Measurements from ENCODE around the gene KRTAP3-3.

DNA sequence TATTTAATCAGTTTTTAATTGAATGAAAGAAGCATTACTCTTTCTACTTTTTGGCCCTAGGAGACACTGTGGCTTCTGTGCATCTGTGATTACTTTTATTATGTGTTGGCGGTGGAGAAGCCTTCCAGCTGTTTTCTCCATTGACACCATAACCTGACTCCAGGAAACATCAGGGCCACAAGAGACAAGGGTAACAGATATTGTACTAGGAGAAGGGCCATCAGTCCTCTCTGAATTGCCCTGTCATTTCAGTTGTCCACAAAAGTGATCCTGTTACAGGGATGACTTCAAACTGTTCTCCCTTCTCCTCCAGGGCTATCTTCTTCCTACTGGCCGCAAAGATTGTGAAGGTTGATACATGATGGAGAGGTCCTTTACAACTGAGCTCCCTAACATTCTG lies 41.8 kb downstream of the KRTAP3-3 start:
- TF ChIP-seq CTCF (IDR thresholded peaks at IDR 0.05; ENCODE audit: low read depth, low read length, poor library complexity, severe bottlenecking) = no peak
- TF ChIP-seq EZH2phosphoT487 (IDR thresholded peaks at IDR 0.05; ENCODE audit: borderline replicate concordance, low read length) = no peak

Measured in DOHH2 (cell line).